CD4-positive, alpha-beta T cell treated with Interleukin-17A for 4 hours (primary cell): ENCODE measurements around the gene VIPR2.

Experiments used
- DNase-seq: peaks from one replicate; pipeline ENCODE4 v3.0.0-alpha.2; 2020; ENCODE audit warnings: mixed read lengths

Gene VIPR2

GRCh38 chr7:158979635-158980351 is 164.9 kb downstream of the VIPR2 start:
- no peak for DNase-seq

DNA sequence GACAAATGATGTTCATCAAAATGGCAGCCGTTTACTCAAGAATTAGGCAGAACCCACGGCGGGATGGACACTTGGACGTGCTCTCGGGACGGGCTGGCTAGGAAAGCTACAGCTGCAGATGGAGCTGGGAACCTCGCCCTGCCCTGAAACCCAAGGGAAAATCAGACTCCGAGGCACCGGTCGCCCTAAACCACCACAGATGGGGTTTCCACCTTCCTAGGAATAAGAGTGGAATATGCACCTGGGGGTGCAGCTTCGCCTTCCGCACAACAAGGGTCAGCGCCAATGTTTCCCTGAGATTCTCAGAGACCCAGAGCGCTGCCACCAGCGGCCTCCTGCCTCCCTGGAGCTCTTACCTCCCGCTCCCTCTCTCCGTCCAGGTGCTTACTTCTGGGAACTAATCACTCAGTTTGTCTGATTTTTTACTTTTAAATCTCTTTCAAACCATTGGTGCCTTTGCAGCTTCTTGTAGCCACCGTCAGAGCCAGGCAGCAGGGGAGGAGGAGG is 165.6 kb downstream of the VIPR2 start:
- DNase-seq = no peak
